Stomach smooth muscle (tissue), 2 donors: ENCODE measurements around the gene MAMDC4.

ENCODE experiments used
- H3K27ac ChIP-seq: one replicate; pipeline ENCODE4 v1.7.0; 2013; ENCODE audit warnings: mild to moderate bottlenecking, low read length, inconsistent platforms
- H3K27me3 ChIP-seq, 2 donors: one replicate each; pipeline ENCODE4 v1.7.0; 2013; ENCODE audit warnings: low read length in 2 of 2; ENCODE audit not compliant: insufficient read depth in 2 of 2, control insufficient read depth in 1 of 2
- H3K36me3 ChIP-seq, 2 donors: one replicate each; pipeline ENCODE4 v1.7.0; 2013; ENCODE audit warnings: low read length in 2 of 2; ENCODE audit not compliant: control insufficient read depth in 2 of 2, insufficient read depth in 2 of 2
- H3K4me1 ChIP-seq: one replicate; pipeline ENCODE4 v1.7.0; 2013; ENCODE audit warnings: low read length; ENCODE audit not compliant: control insufficient read depth, insufficient read depth
- H3K4me3 ChIP-seq, 2 donors: one replicate each; pipeline ENCODE4 v1.7.0; 2013; ENCODE audit warnings: low read length in 2 of 2
- H3K9ac ChIP-seq, 2 donors: one replicate each; pipeline ENCODE4 v1.7.0; 2013; ENCODE audit warnings: low read length in 2 of 2, mild to moderate bottlenecking in 1 of 2
- H3K9me3 ChIP-seq, 2 donors: one replicate each; pipeline ENCODE4 v1.7.0; 2013; ENCODE audit warnings: low read length in 2 of 2; ENCODE audit not compliant: control insufficient read depth in 2 of 2
- donor health status: healthy.
- donor health status: Pancreatic carcinoma.

MAMDC4 gene

GRCh38 chr9:136847826-136848392 lies 4.2 kb upstream of the MAMDC4 start:
- Histone ChIP-seq H3K27me3 (peaks cover 12 to 41% of the 10 kb centered on the region in 2 donors), H3K9me3 (no peaks in the 10 kb centered on the region), H3K36me3 (peaks cover 0 to 4% of the 10 kb centered on the region in 2 donors), H3K4me3 (peak overlapping the region; percentile 76 to 92), H3K9ac (peak overlapping the region; percentile 62 to 64), H3K4me1 (peaks cover 51% of the 10 kb centered on the region), H3K27ac (no peak overlapping the region)

GRCh38 chr9:136848393-136849037 lies 3.6 kb upstream of the MAMDC4 start:
- Histone ChIP-seq H3K9ac (peak overlapping the region; percentile 64), H3K27ac (no peak overlapping the region), H3K9me3 (no peaks in the 10 kb centered on the region), H3K4me1 (peaks cover 48% of the 10 kb centered on the region), H3K27me3 (peaks cover 10 to 38% of the 10 kb centered on the region in 2 donors), H3K36me3 (peaks cover 0 to 4% of the 10 kb centered on the region in 2 donors), H3K4me3 (peak overlapping the region; percentile 90 to 92)

- Histone ChIP-seq H3K9ac (peak within 1 kb of the TSS; percentile 64 to 75), H3K4me1 (peaks cover 41% of the 10 kb centered on the region), H3K4me3 (peak within 1 kb of the TSS; percentile 90 to 92), H3K9me3 (no peaks in the 10 kb centered on the region), H3K27ac (peak within 1 kb of the TSS; percentile 41), H3K36me3 (peaks cover 0 to 4% of the 10 kb centered on the region in 2 donors), H3K27me3 (peaks cover 9 to 33% of the 10 kb centered on the region in 2 donors)
Measured at GRCh38 chr9:136849038-136849959, 2.8 kb upstream of the MAMDC4 start, which contains the start of gene PHPT1. Gene PHPT1, plus strand, starts transcription at chr9:136849409. Its CDS starts 22 bp downstream, at chr9:136849431.

- peaks cover 0 to 4% of the 10 kb centered on the region in 2 donors for H3K36me3 ChIP-seq
- peaks cover 7 to 28% of the 10 kb centered on the region in 2 donors for H3K27me3 ChIP-seq
- H3K27ac ChIP-seq: peak overlapping the region; percentile 41
- peak overlapping the region; percentile 90 to 92 for H3K4me3 ChIP-seq
- H3K4me1 ChIP-seq: peaks cover 38% of the 10 kb centered on the region
- no peaks in the 10 kb centered on the region for H3K9me3 ChIP-seq
- peak overlapping the region; percentile 62 to 75 for H3K9ac ChIP-seq
Measured at GRCh38 chr9:136849960-136850865, 1.9 kb upstream of the MAMDC4 start.

GRCh38 chr9:136850866-136851775 lies 1.0 kb upstream of the MAMDC4 start:
- Histone ChIP-seq H3K9ac (no peak overlapping the region), H3K27ac (no peak overlapping the region)

GRCh38 chr9:136852664-136853595 lies 784 bp downstream of the MAMDC4 start:
- Histone ChIP-seq H3K27ac (no peak overlapping the region), H3K36me3 (peaks cover 0 to 4% of the 10 kb centered on the region in 2 donors), H3K4me1 (peaks cover 22% of the 10 kb centered on the region), H3K9me3 (no peaks in the 10 kb centered on the region), H3K27me3 (peaks cover 0 to 4% of the 10 kb centered on the region in 2 donors), H3K9ac (no peak overlapping the region), H3K4me3 (no peak overlapping the region)

More at GRCh38 chr9:136850866-136851775, 1.0 kb upstream of the MAMDC4 start:
- H3K27me3 ChIP-seq: peaks cover 7 to 19% of the 10 kb centered on the region in 2 donors
- no peaks in the 10 kb centered on the region for H3K9me3 ChIP-seq
- H3K4me3 ChIP-seq: no peak overlapping the region
- H3K4me1 ChIP-seq: peaks cover 36% of the 10 kb centered on the region
- H3K36me3 ChIP-seq: peaks cover 0 to 4% of the 10 kb centered on the region in 2 donors

GRCh38 chr9:136853596-136854112 lies 1.5 kb downstream of the MAMDC4 start:
- Histone ChIP-seq H3K4me1 (peaks cover 22% of the 10 kb centered on the region), H3K27me3 (no peaks in the 10 kb centered on the region), H3K36me3 (peaks cover 0 to 4% of the 10 kb centered on the region in 2 donors), H3K4me3 (no peak overlapping the region), H3K27ac (no peak overlapping the region), H3K9ac (no peak overlapping the region), H3K9me3 (no peaks in the 10 kb centered on the region)

GRCh38 chr9:136854113-136854841 lies 2.1 kb downstream of the MAMDC4 start:
- Histone ChIP-seq H3K36me3 (peaks cover 0 to 4% of the 10 kb centered on the region in 2 donors), H3K27ac (no peak overlapping the region), H3K9ac (no peak overlapping the region), H3K4me3 (no peak overlapping the region), H3K9me3 (no peaks in the 10 kb centered on the region), H3K27me3 (no peaks in the 10 kb centered on the region), H3K4me1 (peaks cover 28% of the 10 kb centered on the region)
